Superior temporal gyrus (tissue), 1 donor: Measurements from ENCODE around the gene COL20A1.

Source experiments
- DNase-seq: peaks from one replicate; pipeline ENCODE4 v3.0.0-alpha.2; 2016; ENCODE audit errors: extremely low spot score

COL20A1 gene

DNA sequence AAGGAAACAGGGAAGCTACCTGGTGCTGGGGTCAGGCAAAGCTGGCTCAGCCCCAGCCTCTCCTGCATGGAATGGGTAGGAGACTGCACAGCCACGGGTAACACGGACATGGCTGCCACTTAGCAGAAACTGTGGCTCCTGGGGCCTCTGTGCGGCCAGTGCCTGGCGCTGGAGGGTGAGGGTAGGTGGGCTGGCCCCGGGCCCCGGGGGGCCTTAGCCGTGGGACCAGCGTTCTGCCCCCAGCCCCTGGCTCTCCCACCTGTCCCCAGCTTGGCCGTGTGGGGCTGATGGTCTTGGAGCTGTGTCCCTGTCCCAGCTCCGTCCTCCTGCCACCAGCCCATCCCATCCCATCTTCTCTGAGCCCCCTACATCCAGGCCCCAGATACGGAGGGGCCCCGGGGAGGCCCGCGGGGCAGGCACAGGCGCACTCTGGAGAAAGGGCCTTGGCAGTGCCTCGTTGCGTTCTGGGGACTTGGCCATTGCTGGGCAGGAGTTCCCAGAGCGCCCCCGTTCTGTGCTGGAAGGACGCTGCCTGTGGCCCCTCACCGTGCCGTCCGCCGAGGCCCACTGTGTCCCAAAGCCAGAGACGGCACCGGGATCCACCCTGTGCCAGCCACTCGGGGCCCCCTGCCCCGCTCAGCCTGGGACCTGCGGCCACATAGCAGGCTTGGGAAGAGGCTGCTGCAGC lies 56.0 kb downstream of the COL20A1 start:
- DNase-seq: no peak

DNA sequence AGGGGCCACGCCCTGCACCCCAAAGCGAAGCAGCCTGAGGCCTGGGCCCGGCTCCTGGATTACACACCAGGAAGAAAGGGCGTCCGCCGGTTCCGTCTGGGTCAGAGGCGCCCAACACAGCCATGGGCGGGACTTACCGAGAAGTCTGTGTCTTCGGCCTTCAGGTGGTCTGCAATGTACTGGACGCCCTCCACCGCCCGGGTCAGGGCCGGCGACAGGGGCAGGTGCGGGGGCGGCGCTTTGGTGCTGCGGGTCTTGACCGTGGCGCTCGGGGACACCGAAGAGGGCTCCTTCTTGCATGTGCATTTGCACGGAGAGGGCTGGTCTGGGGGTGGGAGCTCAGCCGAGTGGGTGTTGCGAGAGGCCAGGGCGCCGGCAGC lies 56.5 kb downstream of the COL20A1 start:
- no peak for DNase-seq

DNA sequence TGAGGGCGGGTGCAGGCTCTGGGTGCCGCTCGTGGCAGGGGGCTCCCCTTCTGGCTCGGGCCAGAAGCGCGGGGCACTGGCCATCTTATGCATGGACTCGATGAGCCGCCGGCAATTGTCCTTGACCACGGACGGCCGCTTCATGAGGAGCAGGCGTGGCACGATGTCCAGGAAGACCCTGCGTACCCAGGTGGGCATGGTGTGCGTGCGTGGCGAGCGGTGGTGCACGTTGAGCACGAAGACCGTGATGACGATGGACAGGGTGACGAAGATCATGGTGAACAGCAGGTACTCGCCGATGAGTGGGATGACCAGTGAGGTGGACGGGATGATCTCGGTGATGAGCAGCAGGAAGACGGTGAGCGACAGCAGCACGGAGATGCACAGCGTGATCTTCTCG lies 57.2 kb downstream of the COL20A1 start:
- no peak for DNase-seq

DNA sequence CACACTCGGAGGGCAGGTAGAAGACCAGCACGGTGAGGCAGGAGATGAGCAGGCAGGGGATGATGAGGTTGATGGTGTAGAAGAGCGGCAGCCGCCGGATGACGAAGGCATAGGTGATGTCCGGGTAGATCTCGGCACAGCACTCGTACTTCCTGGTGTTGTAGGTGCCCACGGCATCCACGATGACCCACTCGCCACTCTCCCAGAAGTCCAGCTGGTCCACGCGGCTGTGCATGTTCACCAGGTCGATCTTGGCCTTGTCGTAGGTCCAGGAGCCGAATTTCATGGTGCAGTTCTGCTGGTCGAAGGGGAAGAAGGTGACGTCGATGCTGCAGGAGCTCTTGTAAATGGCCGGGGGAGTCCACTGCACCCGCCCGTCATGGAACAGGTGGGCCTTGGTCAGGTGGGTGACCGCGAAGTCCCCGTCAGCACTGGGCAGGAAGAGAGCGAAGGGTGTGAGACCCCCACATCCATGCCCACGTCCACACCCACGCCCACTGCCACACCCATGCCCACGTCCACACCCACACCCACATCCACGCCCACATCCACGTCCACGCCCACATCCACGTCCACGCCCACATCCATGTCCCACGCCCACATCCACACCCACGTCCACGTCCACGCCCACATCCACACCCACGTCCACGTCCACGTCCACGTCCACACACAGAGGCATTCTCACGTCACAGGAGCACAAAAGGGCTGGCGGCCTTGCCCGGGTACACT lies 57.8 kb downstream of the COL20A1 start:
- DNase-seq: no peak

DNA sequence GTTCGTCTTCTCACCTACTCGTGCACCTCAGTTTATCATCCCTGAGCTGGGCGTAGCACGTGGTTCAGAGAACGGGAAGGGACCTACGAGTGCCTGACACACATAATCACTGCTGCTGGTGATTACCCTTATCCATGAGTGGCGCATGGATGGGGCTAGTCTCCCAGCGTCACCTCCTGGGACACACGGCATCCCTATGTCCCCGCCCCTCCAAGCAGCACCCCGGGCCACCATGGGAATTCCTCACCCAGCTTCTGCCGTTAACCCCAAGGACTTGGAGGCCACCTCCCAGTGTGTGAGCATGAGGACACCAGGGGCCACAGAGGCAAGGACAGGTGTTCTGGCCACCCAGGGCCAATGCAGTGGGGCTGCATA lies 58.3 kb downstream of the COL20A1 start:
- DNase-seq: no peak

DNA sequence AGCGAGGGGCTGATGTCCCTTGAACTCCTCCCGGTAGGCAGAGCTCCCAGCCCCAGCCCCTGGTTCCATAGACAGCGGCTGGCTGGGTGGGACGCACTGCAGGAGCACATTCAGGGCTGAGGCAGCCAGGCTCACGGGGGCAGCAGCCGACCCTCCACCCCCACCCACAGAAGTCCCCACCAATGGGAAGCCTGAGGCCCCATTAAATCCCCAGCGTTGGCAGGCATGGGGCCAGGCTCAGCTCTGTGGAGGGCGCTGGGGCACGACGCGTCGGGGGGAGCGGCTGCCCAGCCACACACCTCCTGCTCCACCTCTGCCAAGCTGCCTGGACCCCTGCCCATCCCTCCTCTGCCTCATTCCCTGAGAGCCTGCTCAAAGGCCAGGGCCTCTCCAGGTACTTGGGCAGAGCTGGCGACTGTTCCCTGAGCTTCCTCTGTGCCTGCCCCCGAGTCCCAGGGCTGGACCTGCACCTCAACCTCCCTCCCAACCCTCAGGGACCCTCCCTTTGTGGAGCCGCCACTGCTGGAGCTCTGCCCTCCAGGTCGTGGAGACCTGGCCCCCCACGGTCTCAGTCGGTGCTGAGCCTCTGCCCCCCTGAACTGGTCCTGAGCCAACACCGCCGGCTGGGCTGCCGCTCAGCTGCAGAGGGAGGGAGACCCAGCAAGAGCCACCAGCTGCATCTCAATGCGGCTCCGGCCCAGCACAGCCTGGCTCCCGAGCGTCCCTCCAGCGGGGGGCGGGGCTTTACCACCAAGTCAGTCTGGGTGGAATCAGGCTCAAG lies 59.0 kb downstream of the COL20A1 start:
- DNase-seq: peak; percentile 64

DNA sequence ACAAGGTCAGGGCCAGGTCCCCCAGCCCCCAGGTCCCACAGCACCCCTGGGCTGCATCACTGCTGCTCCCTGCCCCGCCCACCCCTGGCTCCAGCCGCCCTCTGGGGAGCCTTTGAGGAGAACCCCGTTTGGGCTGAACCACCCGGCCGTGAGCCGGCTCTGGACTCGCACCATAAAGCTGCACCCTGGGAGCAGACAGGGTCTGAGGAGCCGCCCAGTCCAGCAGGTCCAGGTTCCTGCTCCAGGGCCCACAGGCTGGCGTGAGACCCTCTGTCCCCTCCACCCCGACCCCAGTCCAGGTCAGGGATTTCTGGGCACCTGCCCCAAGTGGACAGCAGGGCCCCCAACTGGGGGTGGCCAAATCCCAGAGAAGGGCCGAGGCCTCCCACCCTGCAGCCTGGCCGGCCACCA lies 59.8 kb downstream of the COL20A1 start:
- DNase-seq: no peak

DNA sequence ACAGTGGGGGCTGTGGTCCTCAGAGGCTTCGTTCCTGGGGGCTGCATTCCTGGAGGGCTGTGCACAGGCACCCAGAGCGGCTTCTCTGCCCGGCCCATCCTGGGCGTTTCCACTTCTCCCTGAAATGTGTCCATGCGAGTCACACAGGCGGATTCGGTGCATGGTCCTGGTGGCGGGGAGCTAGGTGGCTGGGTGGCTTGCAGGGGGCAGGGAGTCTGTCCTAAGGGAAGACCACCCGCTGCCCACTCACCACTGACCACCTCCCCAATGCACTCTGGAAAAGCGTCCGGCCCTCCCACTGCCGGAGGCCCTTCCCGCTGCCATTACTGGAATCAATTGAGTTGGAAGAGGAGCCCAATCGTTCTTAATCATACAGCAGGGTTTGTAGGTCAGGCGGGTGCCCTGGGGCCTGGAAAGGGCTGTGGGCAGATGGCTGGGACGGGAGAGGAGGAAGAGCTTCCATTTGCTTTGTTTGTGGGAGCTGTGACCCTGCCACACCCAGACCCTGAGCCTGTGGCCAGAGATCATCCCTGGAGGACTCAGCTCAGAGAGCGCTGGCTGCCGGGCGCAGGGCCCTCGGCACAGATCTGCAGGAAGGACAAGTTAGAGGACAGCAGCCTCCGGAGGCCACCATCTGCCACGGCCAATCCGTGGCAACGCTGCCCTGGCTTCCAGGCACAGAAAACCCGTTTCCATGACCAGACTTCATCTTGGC lies 61.8 kb downstream of the COL20A1 start:
- no peak for DNase-seq

DNA sequence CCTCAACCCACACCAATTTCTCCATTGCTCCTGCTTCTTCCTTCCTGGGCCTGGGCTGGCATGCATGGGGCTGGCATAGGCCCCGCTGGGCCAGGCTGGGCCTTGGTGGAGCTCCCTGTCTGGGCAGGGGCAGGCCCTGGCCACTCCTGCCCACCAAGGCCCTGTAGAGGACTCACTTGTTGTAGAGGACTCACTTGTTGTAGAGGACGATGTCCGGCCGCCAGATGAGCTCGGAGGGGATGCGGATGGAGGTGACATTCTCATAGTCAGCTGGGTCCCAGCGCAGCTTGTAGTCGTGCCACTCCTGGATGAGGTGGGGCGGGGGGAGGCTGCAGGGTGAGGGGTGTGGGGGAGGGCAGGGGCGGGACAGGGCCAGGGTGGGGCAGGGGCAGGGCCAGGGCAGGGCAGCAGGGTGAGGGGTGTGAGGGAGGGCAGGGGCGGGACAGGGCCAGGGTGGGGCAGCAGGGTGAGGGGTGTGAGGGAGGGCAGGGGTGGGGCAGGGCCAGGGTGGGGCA lies 62.9 kb downstream of the COL20A1 start:
- DNase-seq: no peak

DNA sequence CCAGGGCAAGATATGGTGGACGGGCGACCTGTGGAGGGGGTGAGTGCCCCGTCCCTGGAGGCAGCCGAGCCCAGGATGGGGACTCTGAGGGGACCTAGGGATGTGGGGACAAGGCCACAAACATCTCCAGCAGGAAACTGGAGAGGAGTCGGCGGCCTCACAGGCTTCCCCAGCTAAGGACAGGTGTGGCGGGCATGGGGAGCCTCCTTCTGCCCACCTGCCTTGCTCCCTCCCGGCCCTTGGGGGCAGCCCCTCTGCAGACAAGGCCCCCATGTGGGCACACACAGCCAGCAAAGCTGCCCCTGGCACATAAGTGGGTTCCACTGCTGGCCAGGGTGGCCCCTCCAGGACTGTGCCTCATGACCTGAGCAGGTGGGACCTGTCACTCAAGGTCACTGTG lies 63.5 kb downstream of the COL20A1 start:
- no peak for DNase-seq

DNA sequence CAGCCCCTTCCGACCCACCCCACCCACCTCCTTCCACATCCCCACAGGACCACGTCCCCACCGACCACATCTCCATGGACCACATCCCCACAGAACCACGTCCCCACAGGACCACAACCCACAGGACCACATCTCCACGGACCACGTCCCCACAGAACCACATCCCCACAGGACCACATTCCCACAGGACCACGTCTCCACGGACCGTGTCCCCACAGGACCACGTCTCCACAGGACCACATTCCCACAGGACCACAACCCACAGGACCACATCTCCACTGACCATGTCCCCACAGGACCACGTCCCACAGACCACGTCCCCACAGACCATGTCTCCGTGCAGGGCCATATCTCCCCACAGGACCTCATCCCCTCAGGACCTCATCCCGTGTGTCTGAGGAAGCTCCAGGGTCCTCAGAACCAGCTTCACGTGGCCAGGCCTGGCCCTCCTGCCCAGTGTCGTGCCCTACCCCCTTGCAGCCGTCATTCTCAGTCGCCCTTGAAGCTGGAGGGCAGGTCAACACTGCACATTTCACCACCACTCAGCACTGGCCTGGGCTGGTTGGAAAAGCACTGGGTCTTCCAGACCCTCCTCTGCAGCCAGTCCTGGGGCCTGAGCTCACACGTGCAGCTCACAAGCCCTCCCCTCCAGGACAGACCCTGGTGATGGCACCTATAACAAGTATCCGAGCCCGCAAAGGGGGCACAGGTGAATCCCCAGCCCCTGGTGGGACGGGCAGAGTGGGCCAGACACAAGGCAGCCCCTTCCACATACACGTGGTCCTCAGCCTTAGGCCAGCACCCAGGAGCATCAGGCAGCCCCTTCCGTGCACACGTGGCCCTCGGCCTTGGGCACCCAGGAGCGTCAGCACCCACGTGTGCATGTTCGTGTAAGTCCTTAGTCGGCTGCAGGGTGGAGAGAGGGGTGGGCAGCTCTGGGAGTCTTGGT lies 64.2 kb downstream of the COL20A1 start:
- DNase-seq: no peak

DNA sequence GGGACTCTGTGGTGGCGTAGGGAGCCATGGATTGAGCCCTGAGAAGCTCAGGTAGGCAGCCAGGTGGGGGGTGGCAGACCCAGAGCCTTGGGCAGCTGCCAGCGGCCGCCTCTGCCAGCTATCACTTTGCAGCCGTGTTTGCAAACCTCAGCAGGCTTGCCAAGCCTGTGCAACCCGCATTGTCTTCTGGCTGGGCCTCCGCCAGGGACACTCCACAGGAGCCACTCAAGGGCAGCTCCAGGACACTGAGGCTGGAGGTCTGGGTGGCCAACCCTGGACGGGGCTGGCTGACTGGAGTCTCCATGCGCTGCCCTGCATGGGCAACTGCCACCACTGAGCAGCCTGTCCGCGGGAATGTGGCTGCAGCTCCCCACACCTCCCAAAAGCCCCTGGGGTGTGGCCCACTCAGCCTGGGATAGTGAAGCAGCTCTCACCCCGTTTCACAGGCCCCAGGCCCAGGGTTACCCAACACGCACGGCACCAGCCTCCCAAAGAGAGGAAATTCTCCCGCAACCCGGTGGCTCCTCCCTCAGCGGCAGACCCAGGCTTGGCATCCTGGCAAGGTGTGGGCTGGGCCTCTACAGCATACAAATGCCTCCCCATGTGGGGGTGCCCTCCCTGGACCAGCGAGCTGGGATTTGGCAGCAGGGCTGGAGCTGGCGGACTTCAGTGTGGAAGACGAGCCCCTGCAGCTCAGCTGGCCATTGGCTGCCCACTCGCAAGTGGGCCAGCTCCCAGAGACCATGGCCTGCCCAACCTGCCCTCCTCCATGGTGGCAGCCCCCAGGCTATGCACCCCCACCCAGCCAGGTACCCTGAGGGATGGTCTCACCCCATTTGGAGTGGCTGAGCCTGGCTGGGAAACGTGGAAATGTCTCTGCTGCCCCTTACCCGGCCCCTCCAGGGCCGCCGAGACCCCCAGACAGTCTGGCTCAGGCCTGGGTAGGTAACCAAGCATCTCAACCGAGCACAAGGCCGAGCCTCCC lies 65.2 kb downstream of the COL20A1 start:
- no peak for DNase-seq

DNA sequence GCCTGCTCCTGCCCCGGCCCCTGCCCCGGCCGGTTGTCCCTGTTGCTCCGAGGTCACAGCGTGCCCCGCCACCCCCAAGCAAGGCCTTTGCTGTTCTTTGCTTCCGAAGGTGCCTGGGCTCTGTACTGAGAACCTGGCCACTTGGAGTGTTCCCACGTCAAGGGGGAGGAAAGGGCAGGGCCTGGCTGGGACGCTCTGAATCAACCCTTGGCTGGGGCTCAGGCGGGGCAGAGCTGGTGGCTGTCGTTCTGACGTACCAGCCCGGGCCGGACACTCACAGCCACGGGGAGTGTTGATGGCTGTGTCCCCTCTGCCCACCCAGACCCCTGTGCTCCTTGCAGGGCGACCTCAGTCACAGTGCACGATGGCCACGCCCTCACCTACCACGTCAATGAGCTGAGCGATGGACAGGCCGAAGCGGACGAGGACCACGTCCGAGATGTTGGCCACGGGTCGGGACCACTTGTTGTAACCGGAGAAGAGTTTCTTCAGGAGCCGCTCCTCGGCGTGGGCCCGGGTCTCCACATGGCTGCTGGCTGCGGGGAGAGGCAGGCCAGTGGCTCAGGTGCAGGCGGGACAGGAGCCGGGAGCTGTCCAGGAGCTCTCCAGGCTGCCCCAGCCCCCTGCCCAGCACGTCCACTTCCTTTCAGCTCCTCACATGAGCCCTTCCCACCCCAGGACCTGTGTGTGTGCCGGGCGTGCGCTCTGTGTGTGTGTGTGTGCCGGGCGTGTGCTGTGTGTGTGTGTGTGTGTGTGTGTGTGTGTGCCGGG lies 66.4 kb downstream of the COL20A1 start:
- no peak for DNase-seq

DNA sequence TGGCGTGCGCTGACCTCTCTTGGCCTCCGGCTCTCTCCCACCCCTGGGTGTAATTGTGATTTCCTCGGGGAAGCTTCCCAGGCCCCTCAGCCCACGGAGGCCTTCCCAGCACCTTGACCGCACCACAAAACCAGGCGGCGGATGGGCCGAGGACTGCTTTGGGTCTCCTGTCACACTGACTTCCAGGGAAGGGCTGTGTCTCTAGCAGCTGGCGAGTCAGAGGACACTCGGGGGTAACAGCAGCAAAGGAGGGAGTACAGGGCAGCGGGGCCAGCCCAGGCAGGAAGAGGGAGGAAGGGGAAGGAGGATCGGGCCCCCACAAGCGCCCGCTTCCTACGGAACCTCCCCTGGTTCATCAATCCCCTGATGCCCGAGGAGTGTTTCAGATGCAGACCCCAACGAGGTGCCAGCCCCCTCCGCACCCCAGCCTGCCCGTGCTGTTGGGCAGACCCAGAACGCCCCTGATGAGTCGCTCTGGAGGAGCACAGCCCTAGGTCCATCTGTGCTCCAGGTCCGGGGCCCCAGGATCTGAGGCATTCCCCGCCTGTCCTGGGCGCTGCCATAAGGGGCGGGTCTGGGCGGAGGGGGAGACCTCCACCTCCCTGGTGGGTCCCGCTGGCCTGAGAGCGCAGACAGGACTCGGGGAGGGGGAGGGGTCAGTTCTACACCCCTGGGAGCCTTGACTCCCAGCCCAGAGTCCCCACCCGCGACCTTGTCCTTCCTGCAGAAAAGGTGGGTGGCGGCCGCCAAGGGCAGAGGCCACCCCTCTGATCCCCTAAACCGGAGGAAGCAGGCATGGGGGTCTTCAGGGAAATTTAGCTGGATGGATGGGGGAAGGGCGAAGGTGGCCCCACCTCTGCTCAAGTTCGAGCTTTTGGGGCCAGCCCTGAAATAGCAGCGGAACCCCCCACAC lies 67.2 kb downstream of the COL20A1 start:
- DNase-seq: no peak

DNA sequence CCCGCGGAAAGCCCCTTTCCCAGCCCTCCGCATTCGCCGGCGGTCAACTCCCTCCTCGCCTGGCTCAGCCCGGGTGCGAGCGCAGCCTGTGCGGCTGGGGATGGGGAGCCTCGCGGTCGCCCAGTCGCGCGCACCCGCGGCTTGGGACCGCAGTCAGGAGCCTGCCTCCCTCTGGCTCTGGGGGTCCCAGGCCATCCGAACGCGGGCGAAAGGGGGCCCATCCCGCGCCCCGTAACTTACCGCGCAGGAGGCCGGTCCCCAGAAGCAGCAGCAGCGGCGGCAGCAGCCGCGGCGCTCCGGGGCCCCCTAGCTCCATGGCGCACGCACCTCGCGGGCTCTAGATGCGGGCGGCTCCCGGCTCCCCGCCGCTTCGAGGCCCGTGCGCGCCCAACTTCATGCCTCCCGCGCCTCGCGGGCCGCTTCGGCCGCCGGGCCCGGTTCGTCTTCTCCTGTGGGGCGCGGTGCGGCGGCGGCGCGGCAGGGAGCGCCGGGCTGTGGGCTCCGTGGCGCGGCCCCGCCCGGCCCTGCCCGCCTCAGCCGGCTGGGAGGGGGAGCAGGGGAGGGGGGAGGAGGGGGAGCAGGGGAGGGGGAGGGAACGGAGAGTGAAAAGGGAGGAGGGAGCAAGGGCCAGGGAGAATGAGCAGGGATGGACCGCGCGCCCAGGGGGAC lies 68.0 kb downstream of the COL20A1 start, which contains the start of gene CHRNA4:
Gene CHRNA4, minus strand, starts transcription at position 500 of the 669 bp plus-strand sequence. Its CDS starts 184 bp downstream, at position 316.
- no peak for DNase-seq

DNA sequence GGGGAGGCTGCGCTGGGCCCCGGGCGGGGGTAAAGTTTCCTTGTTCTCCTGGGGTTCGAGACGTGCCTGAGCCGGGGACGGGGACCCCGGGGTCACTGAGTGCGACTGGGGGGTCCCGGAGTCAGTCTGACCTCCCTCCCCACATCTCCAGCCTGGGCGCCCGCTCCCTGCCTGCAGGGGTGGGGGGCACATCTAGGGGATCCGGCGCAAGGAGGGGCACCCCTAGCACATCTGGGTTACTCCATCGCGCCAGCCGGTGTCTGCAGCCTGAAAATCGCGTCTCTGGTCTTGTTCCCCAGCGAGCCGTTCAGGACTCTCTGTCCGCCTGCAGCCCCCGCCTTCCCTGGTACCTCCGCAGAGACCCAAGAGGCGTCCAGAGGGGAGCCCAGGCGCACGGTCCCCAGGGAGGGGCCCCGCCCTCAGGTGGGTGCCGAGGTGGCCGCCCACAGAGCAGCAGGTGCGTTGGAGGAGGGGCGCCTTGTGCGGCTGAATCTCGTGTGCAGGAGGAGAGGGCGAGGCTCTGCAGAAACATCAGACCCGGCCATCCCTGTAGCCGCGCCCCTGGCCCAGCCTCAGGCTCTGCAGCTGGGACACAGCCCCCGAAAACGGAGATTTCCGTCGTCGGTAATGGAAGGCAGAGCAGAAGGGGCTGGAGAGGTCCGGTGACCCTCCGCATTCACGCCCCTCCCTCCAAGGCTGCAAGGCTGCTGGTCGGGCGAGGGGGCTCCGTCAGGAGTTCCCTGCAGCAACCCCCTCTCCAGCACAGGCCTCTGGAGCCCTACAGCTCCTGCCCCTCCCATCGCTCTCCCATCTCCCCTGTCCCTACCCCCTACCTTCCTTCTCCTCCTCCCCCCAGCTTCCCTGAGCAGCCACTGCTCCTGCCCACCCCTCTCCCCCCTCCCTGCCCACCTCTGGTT lies 68.8 kb downstream of the COL20A1 start:
- no peak for DNase-seq
